T-helper 9 cell (primary cell): Measurements from ENCODE around the gene MRPL24.

Source experiments
- DNase-seq: peaks from one replicate; pipeline ENCODE4 v3.0.0-alpha.2; 2020

MRPL24 gene

GRCh38 chr1:156691665-156692440 lies 49.0 kb downstream of the MRPL24 start:
- no peak for DNase-seq

DNA sequence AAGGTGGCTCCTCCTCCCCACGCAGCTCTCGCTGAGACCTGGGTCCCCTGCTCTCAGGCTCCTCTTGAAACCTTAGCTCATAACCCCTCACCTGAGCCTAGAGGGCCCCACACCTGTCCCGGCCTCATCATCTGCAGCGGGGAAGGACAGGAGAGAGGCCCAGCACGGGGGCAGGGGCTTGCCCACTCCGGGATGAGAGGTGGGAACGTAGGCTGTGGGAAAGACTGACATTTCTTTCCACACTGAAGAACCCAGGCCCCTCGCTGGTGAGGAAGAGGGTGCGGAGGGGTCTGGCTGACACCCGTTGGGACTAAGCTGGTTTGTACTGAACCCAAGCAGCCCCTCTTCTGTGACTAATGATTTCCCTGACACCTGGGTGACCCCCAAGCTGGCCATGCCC lies 49.7 kb downstream of the MRPL24 start:
- no peak for DNase-seq

DNA sequence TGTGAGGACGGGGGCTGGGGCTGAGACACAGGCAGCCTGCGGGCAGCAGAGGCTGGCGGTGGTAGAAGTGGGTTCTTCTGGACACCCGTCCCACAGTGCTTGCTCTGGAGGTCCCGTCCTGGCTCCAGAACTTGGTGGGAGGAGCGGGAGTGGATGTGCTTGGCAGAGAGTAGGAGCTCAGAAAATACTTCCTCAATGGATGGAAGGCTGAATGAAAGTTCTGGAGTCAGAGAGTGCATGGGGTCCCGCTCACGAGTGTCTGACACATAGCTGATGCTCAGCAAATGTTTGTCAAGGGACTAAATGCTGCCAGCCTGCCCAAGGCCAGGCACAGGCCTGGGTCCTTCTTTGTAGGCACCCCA lies 50.2 kb downstream of the MRPL24 start:
- no peak for DNase-seq

DNA sequence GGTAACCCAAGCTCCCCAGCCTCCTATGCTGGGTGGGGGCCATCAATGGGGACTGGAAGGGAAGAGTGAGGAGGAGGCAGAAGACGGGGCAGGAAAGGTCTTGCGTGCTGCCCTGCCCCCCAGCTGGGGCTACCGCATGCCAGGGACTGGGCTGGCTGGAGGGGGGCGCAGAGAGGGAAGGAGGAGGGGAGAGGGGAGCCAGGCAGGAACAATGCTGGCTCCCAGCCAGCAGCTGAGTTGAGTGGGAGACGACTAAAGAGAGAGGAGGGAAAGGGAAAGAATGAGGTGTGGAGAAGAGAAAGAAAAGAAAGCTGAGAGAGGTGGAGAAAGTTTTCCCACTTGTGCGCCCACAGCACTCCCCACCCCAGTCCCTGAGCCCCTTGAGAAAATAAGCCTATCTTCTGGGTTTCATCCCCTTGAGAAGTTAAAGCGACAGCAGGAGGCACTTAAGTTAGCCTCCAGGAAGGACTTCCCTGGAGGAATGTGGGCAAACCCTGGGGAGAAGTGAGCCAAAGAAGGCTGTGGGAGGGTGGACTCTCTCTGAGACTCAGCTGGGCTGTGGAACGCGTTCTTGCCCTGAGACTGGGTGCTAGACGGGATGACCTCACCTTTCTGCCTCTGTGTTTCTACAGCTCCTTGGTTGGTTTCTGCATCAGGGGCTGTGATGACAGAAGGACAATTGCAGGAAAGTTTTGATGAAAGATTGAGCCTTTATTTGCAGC lies 50.8 kb downstream of the MRPL24 start:
- no peak for DNase-seq

DNA sequence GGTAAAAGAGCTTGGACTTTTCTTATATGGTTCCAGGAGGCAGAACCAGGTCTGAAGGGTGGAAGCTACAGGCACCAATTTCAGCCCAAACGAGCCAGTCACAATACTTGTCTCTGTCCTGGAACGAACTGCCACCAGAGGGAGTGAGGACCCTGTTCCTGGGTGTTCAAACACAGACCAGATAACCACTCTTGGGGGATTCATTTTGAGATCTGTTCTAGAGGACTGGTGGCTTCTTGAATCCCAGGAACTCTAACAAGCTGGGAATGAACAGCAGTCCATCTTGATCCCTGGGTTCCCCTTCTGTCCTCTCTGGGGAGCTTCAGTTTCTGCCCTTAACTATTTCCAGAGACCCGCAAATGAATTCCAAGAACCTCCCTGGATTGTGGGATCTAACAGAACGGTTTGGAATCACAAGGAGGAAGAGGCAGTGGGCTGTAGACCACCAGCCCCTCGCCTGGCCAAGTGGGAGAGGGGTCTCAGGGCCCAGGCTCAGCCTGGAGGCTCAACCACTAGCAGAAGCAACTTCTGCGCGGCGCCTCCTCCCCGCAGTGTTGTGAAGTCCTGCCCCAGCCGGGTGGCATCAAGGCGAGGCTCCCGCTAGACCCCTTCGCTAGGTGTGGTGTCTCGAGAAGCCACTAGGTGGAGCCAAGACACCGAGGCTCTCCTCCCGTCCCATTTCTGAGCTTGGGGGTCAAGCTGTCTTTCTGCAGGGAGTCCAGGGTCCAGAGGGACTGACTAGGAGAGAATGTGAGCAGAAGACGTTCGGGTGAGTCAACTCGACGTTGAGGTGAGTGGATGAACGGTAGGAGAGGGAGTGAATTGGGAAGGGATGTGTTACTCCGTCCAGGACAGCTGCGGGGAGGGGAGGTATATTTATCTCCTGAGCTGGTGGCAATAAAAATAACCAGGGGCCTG lies 51.6 kb downstream of the MRPL24 start:
- peak; percentile 67 for DNase-seq
